ENCODE data around the gene ATP8A2.

- TF ChIP-seq CTCF (IDR thresholded peaks at IDR 0.05), result no peak
- TF ChIP-seq ZFX (IDR thresholded peaks at IDR 0.05; ENCODE audit: borderline replicate concordance), result no peak
Observed at GRCh38 chr13:25948910-25949309, 577.1 kb downstream of the ATP8A2 start.

All from 22Rv1 (cell line).